Ramos (cell line): ENCODE data around the gene SYP.

Experiments used
- in situ Hi-C: fragments of 300-500 bp; cut with MboI; formaldehyde crosslinking; loops from one replicate; pipeline ENCODE4 v1.14.3; 2022; ENCODE audit warnings: low sequenced_read_pairs; ENCODE audit not compliant: unreplicated experiment

SYP gene

GRCh38 chrX:49225858-49226257 is 25.9 kb upstream of the SYP start:
- in situ Hi-C loops, result no loop called here

- in situ Hi-C loops, result no loop called here
Measured at GRCh38 chrX:49221868-49222267, 21.9 kb upstream of the SYP start.

GRCh38 chrX:49220100-49220499 is 20.1 kb upstream of the SYP start:
- in situ Hi-C loops, result no loop called here

GRCh38 chrX:49214996-49215526 is 15.1 kb upstream of the SYP start:
- in situ Hi-C loops, result no loop called here

- in situ Hi-C loops, result no loop called here
Measured at GRCh38 chrX:49214416-49214815, 14.4 kb upstream of the SYP start.

- in situ Hi-C loops, result no loop called here
Measured at GRCh38 chrX:49212861-49213260, 12.9 kb upstream of the SYP start.

- in situ Hi-C loops, result no loop called here
Measured at GRCh38 chrX:49212209-49212608, 12.2 kb upstream of the SYP start.

GRCh38 chrX:49211074-49211473 is 11.1 kb upstream of the SYP start:
- in situ Hi-C loops, result no loop called here

- in situ Hi-C loops, result no loop called here
Measured at GRCh38 chrX:49210406-49210805, 10.4 kb upstream of the SYP start.

- in situ Hi-C loops, result no loop called here
Measured at GRCh38 chrX:49209434-49210251, 9.7 kb upstream of the SYP start.

- in situ Hi-C loops, result no loop called here
Measured at GRCh38 chrX:49208399-49208798, 8.4 kb upstream of the SYP start.

- in situ Hi-C loops, result no loop called here
Measured at GRCh38 chrX:49206543-49206942, 6.5 kb upstream of the SYP start.

- in situ Hi-C loops, result no loop called here
Measured at GRCh38 chrX:49205443-49205842, 5.5 kb upstream of the SYP start.

- in situ Hi-C loops, result no loop called here
Measured at GRCh38 chrX:49204709-49205108, 4.7 kb upstream of the SYP start.

- in situ Hi-C loops, result no loop called here
Measured at GRCh38 chrX:49204017-49204416, 4.0 kb upstream of the SYP start.

- in situ Hi-C loops, result no loop called here
Measured at GRCh38 chrX:49203536-49203935, 3.5 kb upstream of the SYP start.

- in situ Hi-C loops, result no loop called here
Measured at GRCh38 chrX:49202022-49202421, 2.0 kb upstream of the SYP start.

- in situ Hi-C loops, result no loop called here
Measured at GRCh38 chrX:49199315-49199595, 738 bp downstream of the SYP start.

- in situ Hi-C loops, result no loop called here
Measured at GRCh38 chrX:49198540-49199314, 1.3 kb downstream of the SYP start.

- in situ Hi-C loops, result no loop called here
Measured at GRCh38 chrX:49197543-49198087, 2.4 kb downstream of the SYP start.

GRCh38 chrX:49193542-49193964 is 6.4 kb downstream of the SYP start:
- in situ Hi-C loops, result no loop called here
